HepG2 (cell line): ENCODE measurements around the gene RNF5. TPM values are rescaled to one million over a fixed set of nuclear protein-coding genes. Genes with fewer than 3 reads are reported as not detected.
A peak's percentile ranks its signal among the peaks of the same experiment; 100 is the strongest.

Experiments
- ARID4A ChIP-seq: sonication (generic); formaldehyde crosslinking; IDR thresholded peaks from 2 replicates; pipeline ENCODE4 v1.5.0; 2020; ENCODE audit warnings: mild to moderate bottlenecking, missing genetic modification reagents, borderline replicate concordance
- ISL2 ChIP-seq: sonication (generic); formaldehyde crosslinking; IDR thresholded peaks from 2 replicates; pipeline ENCODE4 v1.5.0; 2020; ENCODE audit warnings: missing genetic modification reagents
- MAZ ChIP-seq, 2 experiments: sonication (generic) in 1 of 2; formaldehyde crosslinking in 1 of 2; IDR thresholded peaks; 2 replicates each; pipeline versions ENCODE4 v1.5.0 to v1.6.1; 2012 to 2020; ENCODE audit warnings: low read depth in 2 of 2, mild to moderate bottlenecking in 2 of 2, borderline replicate concordance in 1 of 2, improper control_type of control experiment in 1 of 2, low read length in 1 of 2, missing genetic modification reagents in 1 of 2, moderate library complexity in 1 of 2
- MBD4 ChIP-seq: IDR thresholded peaks from 2 replicates; pipeline ENCODE4 v1.6.1; 2012; ENCODE audit warnings: low read length, inconsistent platforms, borderline replicate concordance
- RAD21 ChIP-seq: fragments of 450-650 bp; formaldehyde crosslinking; IDR thresholded peaks from 2 replicates; pipeline ENCODE4 v1.5.0; 2020; ENCODE audit warnings: mild to moderate bottlenecking
- RNF2 ChIP-seq: fragments of 450-650 bp; conservative IDR thresholded peaks from 2 replicates; pipeline ENCODE4 v1.6.1; 2016; ENCODE audit warnings: low read depth
- SP140L ChIP-seq: sonication (generic); formaldehyde crosslinking; IDR thresholded peaks from 2 replicates; pipeline ENCODE4 v1.4.0; 2020; ENCODE audit warnings: missing genetic modification reagents, borderline replicate concordance
- SRY ChIP-seq: sonication (generic); formaldehyde crosslinking; IDR thresholded peaks from 2 replicates; pipeline ENCODE4 v1.8.0; 2022; ENCODE audit warnings: mild to moderate bottlenecking, missing genetic modification reagents
- TBX2 ChIP-seq: sonication (generic); formaldehyde crosslinking; IDR thresholded peaks from 2 replicates; pipeline ENCODE4 v1.5.0; 2020; ENCODE audit warnings: missing genetic modification reagents, mild to moderate bottlenecking, borderline replicate concordance
- ZBED4 ChIP-seq: sonication (generic); formaldehyde crosslinking; IDR thresholded peaks from 2 replicates; pipeline ENCODE4 v1.4.0; 2020; ENCODE audit warnings: missing genetic modification reagents, borderline replicate concordance
- ZHX2 ChIP-seq, 2 experiments: sonication (generic) in 1 of 2; formaldehyde crosslinking in 1 of 2; IDR thresholded peaks; 2 replicates each; pipeline versions ENCODE4 v1.6.1 to v1.9.0; 2014 to 2022; ENCODE audit warnings: antibody characterized with exemption in 1 of 2, borderline replicate concordance in 1 of 2, inconsistent platforms in 1 of 2, low read depth in 1 of 2, missing genetic modification reagents in 1 of 2
- ZNF558 ChIP-seq: sonication (generic); formaldehyde crosslinking; IDR thresholded peaks from 2 replicates; pipeline ENCODE4 v1.9.0; 2022; ENCODE audit warnings: mild to moderate bottlenecking, missing genetic modification reagents, borderline replicate concordance
- polyA plus RNA-seq, 8 experiments: library from polyadenylated mRNA; depleted of rRNA in 3 of 8; stranded (reverse) in 7 of 8; unstranded in 1 of 8; fragments of >200 nt; fragmentation: Illumina TruSeq in 4 of 8; extraction: Trizol in 4 of 8; gene quantifications; 2 replicates each; pipeline versions ENCODE4 v1.2.1 to v1.2.3, GENCODE V29; 2011 to 2016; ENCODE audit warnings: low read depth in 4 of 8, missing spikeins in 1 of 8, mixed read lengths in 1 of 8; ENCODE audit not compliant: insufficient read depth in 1 of 8
- total RNA-seq, 5 experiments: library from RNA; depleted of rRNA; stranded (reverse); fragments of >200 nt; fragmentation: Illumina TruSeq; extraction: Trizol; gene quantifications; 2 replicates each; pipeline ENCODE4 v1.2.3, GENCODE V29; 2016; ENCODE audit warnings: low read depth in 1 of 5

RNF5 gene
- total and polyA plus RNA-seq, 2 of the 13 experiments (the other 11 are each of a cell fraction or from before 2014, with no cell fraction given): 98.0 to 131 TPM

- TF ChIP-seq ZHX2 (IDR thresholded peaks at IDR 0.05; ENCODE audit: low read depth): no peak
- TF ChIP-seq ZHX2 (CRISPR knock-in tag; IDR thresholded peaks at IDR 0.05; ENCODE audit: borderline replicate concordance): no peak
- no peak for TF ChIP-seq ZBED4
- 0 out of 2 replicates have a peak, but pooled peaks have one; percentile 42 for TF ChIP-seq TBX2 (CRISPR knock-in tag)
- TF ChIP-seq SP140L: no peak
- no peak for TF ChIP-seq RAD21 (CRISPR knock-in tag)
- 0 out of 2 replicates have a peak, but pooled peaks have one; percentile 42 for TF ChIP-seq ZNF558 (CRISPR knock-in tag)
- 0 out of 2 replicates have a peak, but pooled peaks have one; percentile 16 for TF ChIP-seq ARID4A (CRISPR knock-in tag)
- no peak for TF ChIP-seq MBD4
- 0 out of 2 replicates have a peak, but pooled peaks have one; percentile 9 for TF ChIP-seq ISL2
- TF ChIP-seq SRY: 0 out of 2 replicates have a peak, but pooled peaks have one; percentile 16
- no peak for TF ChIP-seq RNF2
- no peak for TF ChIP-seq MAZ (IDR thresholded peaks at IDR 0.05; ENCODE audit: borderline replicate concordance, low read depth, low read length)
- TF ChIP-seq MAZ (CRISPR knock-in tag; IDR thresholded peaks at IDR 0.05; ENCODE audit: low read depth): peak; percentile 55; the same call in 1 of the 2 replicates
Measured at GRCh38 chr6:32189069-32189741, 11.0 kb downstream of the RNF5 start (continued).
